K562 (cell line): Measurements from ENCODE around the gene SKIC8. TPM values are rescaled to one million over a fixed set of nuclear protein-coding genes. Genes with fewer than 3 reads are reported as not detected.

Source experiments
- ATAC-seq: fragments of 200-7000 bp; cut with Tn5 transposase; 3 replicates; pipeline ENCODE4 v1.9.1; 2020; ENCODE audit warnings: moderate library complexity
- Bru-seq: library from RNA; stranded (reverse); fragments of 400-500 nt; gene quantifications from one replicate; lab custom pipeline; 2021; lab: Mats Ljungman, UMichigan
- BruChase-seq, 2 experiments: library from RNA; stranded (reverse); fragments of 400-500 nt; gene quantifications; one replicate each; lab custom pipeline; 2021; lab: Mats Ljungman, UMichigan
- BruUV-seq: library from RNA; stranded (reverse); fragments of 400-500 nt; replicated peaks from 2 replicates; lab custom pipeline; 2021; lab: Mats Ljungman, UMichigan
- CTCF ChIA-PET: fragments of 300-600 bp; formaldehyde crosslinking; extraction: SDS; loops from one replicate; lab custom pipeline; 2021; ENCODE audit warnings: low intra/inter-chr PET ratio; lab: Yijun Ruan, JAX
- POLR2A ChIA-PET: fragments of 300-600, 350-650 bp; sonication (Branson Sonifier 250); formaldehyde crosslinking; extraction: SDS; loops from one replicate; lab custom pipeline; 2021; ENCODE audit warnings: antibody characterized with exemption, inconsistent platforms; lab: Yijun Ruan, JAX
- DNase-seq, 4 experiments: peaks; one replicate each; pipeline versions ENCODE4 v3.0.0 to v3.0.0-alpha.2; 2011 to 2018; ENCODE audit warnings: low spot score in 3 of 4, mixed read lengths in 3 of 4; ENCODE audit errors: extremely low read depth in 1 of 4
- FAIRE-seq: peaks from 2 replicates; lab custom pipeline; 2011; peaks lifted over from hg19 to GRCh38; lab: Jason Lieb, UNC
- H2AFZ ChIP-seq: 2 replicates; pipeline ENCODE4 v1.6.0; 2011; ENCODE audit warnings: low read depth, low read length, control low read depth, inconsistent platforms
- H3K27ac ChIP-seq: fragments of 200-600 bp; 3 replicates; pipeline ENCODE4 v1.8.0; 2011; ENCODE audit warnings: low read depth, mild to moderate bottlenecking, control low read depth, inconsistent platforms, low read length, moderate library complexity, mixed read lengths; ENCODE audit errors: extremely low read depth
- H3K27me3 ChIP-seq, 2 experiments: fragments of 300-600 bp in 1 of 2; 2 replicates in 1 of 2; 3 replicates in 1 of 2; pipeline versions ENCODE4 v1.6.0 to v1.8.0; 2011; ENCODE audit warnings: inconsistent platforms in 2 of 2, low read length in 2 of 2, mild to moderate bottlenecking in 1 of 2, mixed read lengths in 1 of 2, moderate library complexity in 1 of 2; ENCODE audit not compliant: control insufficient read depth in 2 of 2, insufficient read depth in 2 of 2
- H3K36me3 ChIP-seq: fragments of 300-600 bp; 3 replicates; pipeline ENCODE4 v1.8.0; 2011; ENCODE audit warnings: mild to moderate bottlenecking, low read length, inconsistent platforms; ENCODE audit not compliant: control insufficient read depth, insufficient read depth
- H3K4me1 ChIP-seq, 2 experiments: fragments of 200-600 bp in 1 of 2; replicated peaks in 1 of 2; 2 replicates in 1 of 2; 3 replicates in 1 of 2; pipeline versions ENCODE4 v1.5.1 to v1.8.0; 2011; ENCODE audit warnings: inconsistent platforms in 2 of 2, low read length in 2 of 2, mild to moderate bottlenecking in 1 of 2, mixed read lengths in 1 of 2, moderate library complexity in 1 of 2; ENCODE audit not compliant: control insufficient read depth in 2 of 2, insufficient read depth in 2 of 2
- H3K4me2 ChIP-seq: 2 replicates; pipeline ENCODE4 v1.6.1; 2011; ENCODE audit warnings: low read length, control low read depth, inconsistent platforms, mixed read lengths; ENCODE audit not compliant: insufficient read depth
- H3K4me3 ChIP-seq: fragments of 200-600 bp; sonication (generic), shearing (Covaris generic); 2 replicates; pipeline ENCODE4 v1.5.1; 2016; ENCODE audit warnings: control low read depth, inconsistent platforms
- H3K79me2 ChIP-seq: fragments of 200-600 bp; 3 replicates; pipeline ENCODE4 v1.8.0; 2011; ENCODE audit warnings: low read length, inconsistent platforms; ENCODE audit not compliant: control insufficient read depth, insufficient read depth
- H3K9ac ChIP-seq, 2 experiments: 2 replicates each; pipeline versions ENCODE4 v1.6.0 to v1.6.1; 2011; ENCODE audit warnings: low read depth in 2 of 2, low read length in 2 of 2, control low read depth in 1 of 2, inconsistent platforms in 1 of 2, mild to moderate bottlenecking in 1 of 2, mixed read lengths in 1 of 2; ENCODE audit not compliant: insufficient read depth in 1 of 2
- H3K9me1 ChIP-seq: one replicate; pipeline ENCODE4 v1.6.0; 2011; ENCODE audit warnings: inconsistent platforms, mild to moderate bottlenecking, low read length, moderate library complexity; ENCODE audit not compliant: control insufficient read depth, insufficient read depth
- H3K9me3 ChIP-seq: replicated peaks from 2 replicates; pipeline ENCODE4 v1.5.1; 2011; ENCODE audit warnings: low read depth, low read length, inconsistent platforms; ENCODE audit not compliant: control insufficient read depth, insufficient read depth
- H4K20me1 ChIP-seq: replicated peaks from 2 replicates; pipeline ENCODE4 v1.6.1; 2011; ENCODE audit warnings: low read length, inconsistent platforms, mixed read lengths; ENCODE audit not compliant: control insufficient read depth, insufficient read depth
- ADNP ChIP-seq: fragments of 200-800 bp; sonication (Bioruptor generic); IDR thresholded peaks from 2 replicates; pipeline ENCODE4 v1.6.1; 2016; ENCODE audit warnings: missing genetic modification characterization, missing compliant biosample characterization
- BACH1 ChIP-seq: fragments of 200-800 bp; sonication (Bioruptor generic); IDR thresholded peaks from 2 replicates; pipeline ENCODE4 v1.6.1; 2016; ENCODE audit warnings: missing genetic modification characterization, missing compliant biosample characterization
- CEBPG ChIP-seq, 3 experiments: fragments of 200-800 bp in 1 of 3; sonication (Bioruptor generic) in 1 of 3; sonication (generic) in 1 of 3; formaldehyde crosslinking in 1 of 3; IDR thresholded peaks in 2 of 3; conservative IDR thresholded peaks in 1 of 3; 2 replicates each; pipeline versions ENCODE4 v1.6.1 to v1.8.0; 2016 to 2022; ENCODE audit warnings: missing compliant biosample characterization in 2 of 3, missing genetic modification characterization in 2 of 3, mild to moderate bottlenecking in 1 of 3, missing genetic modification reagents in 1 of 3
- CREM ChIP-seq: IDR thresholded peaks from 2 replicates; pipeline ENCODE4 v1.6.1; 2014; ENCODE audit warnings: antibody characterized with exemption, low read depth
- CXXC5 ChIP-seq: fragments of 250-450 bp; sonication (Bioruptor Pico); IDR thresholded peaks from 2 replicates; pipeline ENCODE4 v1.8.0; 2022; ENCODE audit warnings: inconsistent platforms, mild to moderate bottlenecking, moderate library complexity
- ESRRA ChIP-seq: fragments of 450-650 bp; IDR thresholded peaks from 2 replicates; pipeline ENCODE4 v1.6.1; 2014; ENCODE audit warnings: low read depth, mild to moderate bottlenecking, moderate library complexity, borderline replicate concordance
- FOXP4 ChIP-seq: sonication (generic); formaldehyde crosslinking; IDR thresholded peaks from 2 replicates; pipeline ENCODE4 v1.8.0; 2022; ENCODE audit warnings: mild to moderate bottlenecking, missing genetic modification reagents, borderline replicate concordance
- KLF10 ChIP-seq: fragments of 250-450 bp; sonication (Bioruptor Pico); IDR thresholded peaks from 2 replicates; pipeline ENCODE4 v1.6.1; 2021; ENCODE audit warnings: matching md5 sums
- SIRT6 ChIP-seq: IDR thresholded peaks from one replicate; pipeline ENCODE4 v1.6.1; 2012; ENCODE audit warnings: low read depth, mild to moderate bottlenecking, control low read depth, inconsistent platforms, low read length, moderate library complexity
- SNRNP70 ChIP-seq: fragments of 200-400 bp; formaldehyde crosslinking; optimal IDR thresholded peaks from 2 replicates; pipeline ENCODE3; 2017; ENCODE audit warnings: low read depth, low read length
- ZNF12 ChIP-seq: sonication (generic); formaldehyde crosslinking; IDR thresholded peaks from 2 replicates; pipeline ENCODE4 v1.4.0; 2020; ENCODE audit warnings: mild to moderate bottlenecking, missing genetic modification reagents
- ZNF124 ChIP-seq: sonication (generic); formaldehyde crosslinking; IDR thresholded peaks from 2 replicates; pipeline ENCODE4 v1.8.1; 2022; ENCODE audit warnings: missing genetic modification reagents
- ZNF699 ChIP-seq: fragments of 250-450 bp; sonication (Bioruptor Pico); IDR thresholded peaks from 2 replicates; pipeline ENCODE4 v1.8.0; 2021; ENCODE audit warnings: mild to moderate bottlenecking, moderate library complexity; ENCODE audit not compliant: insufficient replicate concordance
- WGBS: fragments of 100-300 bp; shearing (Covaris generic); methylation state at CpG from one replicate; pipeline ENCODE4 v1.1.6; 2016; ENCODE audit warnings: low coverage, mixed read lengths; ENCODE audit not compliant: insufficient coverage; ENCODE audit errors: missing lambda C conversion rate; 5-methylcytosine and 5-hydroxymethylcytosine counted together
- in situ Hi-C: fragments of 300-500 bp; cut with MboI; formaldehyde crosslinking; loops from 4 replicates; pipeline ENCODE4 v1.15.0; 2018; ENCODE audit warnings: inconsistent platforms, mixed read lengths
- intact Hi-C: fragments of 100-400 bp; cut with micrococcal nuclease; formaldehyde crosslinking; loops from 2 replicates; pipeline ENCODE4 v1.14.2; 2022
- long read RNA-seq, 3 experiments: library from polyadenylated mRNA in 2 of 3; library from RNA in 1 of 3; unstranded in 2 of 3; stranded (forward) in 1 of 3; transcript quantifications; one replicate each; pipeline ENCODE4 v2.0.0, GENCODE V29; 2019 to 2022
- polyA minus RNA-seq, 3 experiments: library from RNA; depleted of rRNA, polyadenylated mRNA; stranded (reverse); fragments of >200 nt; gene quantifications; 2 replicates each; pipeline ENCODE4 v1.2.3, GENCODE V29; 2011
- polyA plus RNA-seq, 8 experiments: library from polyadenylated mRNA; depleted of rRNA in 4 of 8; stranded (reverse) in 5 of 8; unstranded in 3 of 8; fragments of >200 nt; fragmentation: Nextera tagmentation in 2 of 8; fragmentation: Illumina TruSeq in 1 of 8; extraction: Ambion mirVana in 2 of 8; extraction: Trizol in 1 of 8; gene quantifications; 2 replicates each; pipeline versions ENCODE4 v1.2.1 to v1.2.3, GENCODE V29; 2011 to 2014; ENCODE audit warnings: inconsistent platforms in 1 of 8, missing spikeins in 1 of 8
- total RNA-seq, 7 experiments: library from RNA; depleted of rRNA in 6 of 7; stranded (reverse); fragments of >200 nt in 6 of 7; fragmentation: Illumina TruSeq in 2 of 7; extraction: Trizol in 2 of 7; gene quantifications; 2 replicates each; pipeline versions ENCODE4 v1.2.1 to v1.2.3, GENCODE V29; 2011 to 2021; ENCODE audit warnings: low replicate concordance in 1 of 7

Gene SKIC8
- total RNA-seq (2011; cell fraction: chromatin; rRNA removed; ENCODE audit: low replicate concordance), result 61.2 and 107 TPM in 2 replicates
- 40.1 and 43.9 TPM in 2 replicates for total RNA-seq (2011; cell fraction: nucleolus; rRNA removed)
- 76.0 and 92.8 TPM in 2 replicates for total RNA-seq (2011; cell fraction: nucleoplasm; rRNA removed)
- total RNA-seq (2014; rRNA removed) (99.3 and 118 TPM in 2 replicates), total RNA-seq (2014; rRNA removed; fragmentation: Illumina TruSeq; extraction: Trizol) (139 and 146 TPM in 2 replicates), total RNA-seq (2015; rRNA removed; fragmentation: Illumina TruSeq; extraction: Trizol) (152 and 164 TPM in 2 replicates), total RNA-seq (2021) (79.5 and 87.3 TPM in 2 replicates), polyA plus RNA-seq (2011; rRNA removed) (158 and 224 TPM in 2 replicates), polyA plus RNA-seq (2014; fragmentation: Illumina TruSeq; extraction: Trizol) (124 and 127 TPM in 2 replicates), polyA plus RNA-seq (2014; fragmentation: Nextera tagmentation; extraction: Ambion mirVana) (100 to 1,000 TPM; 352 to 389 TPM), polyA plus RNA-seq (2014; rRNA removed) (140 and 168 TPM in 2 replicates), polyA minus RNA-seq (2011; rRNA and poly(A)+ RNA removed) (124 and 180 TPM in 2 replicates), Bru-seq, nascent RNA (percentile 91 among the genes with signal in this experiment), BruChase-seq, experiment 1, labeled RNA remaining after a 2-hour chase (percentile 86 among the genes with signal in this experiment), BruChase-seq, experiment 2, labeled RNA remaining after a 6-hour chase (percentile 86 among the genes with signal in this experiment)
- 108 and 162 TPM in 2 replicates for polyA plus RNA-seq (2011; cell fraction: cytosol; rRNA removed)
- polyA plus RNA-seq (2011; cell fraction: nucleus; rRNA removed), result 96.8 and 114 TPM in 2 replicates
- polyA plus RNA-seq (2012), result 60.8 and 135 TPM in 2 replicates
- 51.6 and 80.3 TPM in 2 replicates for polyA minus RNA-seq (2011; cell fraction: cytosol; rRNA and poly(A)+ RNA removed)
- 30.0 and 50.1 TPM in 2 replicates for polyA minus RNA-seq (2011; cell fraction: nucleus; rRNA and poly(A)+ RNA removed)
- long read RNA-seq, experiment 1, transcript WDR61-210 (1 exons, 3,629 nt), result minor isoform, 9 of 246 reads
- long read RNA-seq, experiment 1, transcript WDR61-202 (11 exons, 1,266 nt), result minor isoform, 17 of 246 reads
- long read RNA-seq, experiment 1, transcript WDR61-201 (11 exons, 1,387 nt), result major isoform, 177 of 246 reads
- long read RNA-seq, experiment 1, partial matches to known transcripts, result 13 of 246 reads
- long read RNA-seq, experiment 1, other reads (novel, unspliced or antisense), result 27 of 246 reads
- long read RNA-seq, experiment 2, transcript WDR61-201 (11 exons, 1,387 nt), result major isoform, 51 of 107 reads
- long read RNA-seq, experiment 2, partial matches to known transcripts, result 28 of 107 reads
- long read RNA-seq, experiment 2, other reads (novel, unspliced or antisense), result 20 of 107 reads
- long read RNA-seq, experiment 3, transcript WDR61-202 (11 exons, 1,266 nt), result minor isoform, 7 of 178 reads
- long read RNA-seq, experiment 3, transcript WDR61-201 (11 exons, 1,387 nt), result major isoform, 141 of 178 reads
- long read RNA-seq, experiment 3, partial matches to known transcripts, result 9 of 178 reads
- long read RNA-seq, experiment 3, other reads (novel, unspliced or antisense), result 19 of 178 reads

- peak within 1 kb of the TSS; percentile 89 for H3K4me2 ChIP-seq
- no peaks in the 10 kb centered on the region for H4K20me1 ChIP-seq
- H3K9me3 ChIP-seq, result no peaks in the 10 kb centered on the region
- peak within 1 kb of the TSS; percentile 82 for H3K4me3 ChIP-seq
- H2AFZ ChIP-seq, result peak within 1 kb of the TSS; percentile 79
- peaks cover 40% of the 10 kb centered on the region for H3K79me2 ChIP-seq
- H3K9me1 ChIP-seq, result no peaks in the 10 kb centered on the region
- ATAC-seq (peak; percentile 91), DNase-seq (peak; percentile 92 to 97 (median 94)), FAIRE-seq (peak; percentile 98)
- peak within 1 kb of the TSS; percentile 85 to 100 for H3K9ac ChIP-seq
- in situ Hi-C loops (no loop called here), intact Hi-C loops (no loop called here)
- POLR2A ChIA-PET, result interaction anchor here (0.7 to 2.4 kb wide), 20 partner anchors 8 to 241 kb away, joined by 3 to 12 read pairs (median 4); partner anchors contain the start of genes IREB2 and PSMA4
- under 1% methylated on average over 51 of the region's 55 CpGs for WGBS
- BruUV-seq, result TSS peak; percentile 75
- CTCF ChIA-PET, result no interaction called here
- H3K36me3 ChIP-seq, result peaks cover 24% of the 10 kb centered on the region
- peak within 1 kb of the TSS; percentile 92 for H3K27ac ChIP-seq
- H3K27me3 ChIP-seq, result no peaks in the 10 kb centered on the region
- H3K4me1 ChIP-seq, result peaks cover 23 to 28% of the 10 kb centered on the region in 2 experiments
- TF ChIP-seq ZNF699 (no peak), SNRNP70 (no peak), CREM (peak; percentile 99), KLF10 (CRISPR knock-in tag) (no peak), SIRT6 (no peak), ZNF12 (CRISPR knock-in tag) (no peak), CXXC5 (CRISPR knock-in tag) (peak; percentile 95), ESRRA (peak; percentile 61), FOXP4 (no peak), BACH1 (no peak), ZNF124 (no peak), CEBPG (CRISPR knock-in tag; IDR thresholded peaks at IDR 0.05) (peak; percentile 54; the same call in 1 of the 2 replicates), CEBPG (tag; conservative IDR thresholded peaks at IDR 0.05 in 1 of 2, IDR thresholded peaks at IDR 0.05 in 1 of 2) (peak; percentile 77 to 81), ADNP (tag) (no peak)
These were observed at the start of gene SKIC8 for GRCh38 chr15:78299101-78299930. TSS of gene SKIC8 (minus strand) at chr15:78299609. CDS start at chr15:78295686, 3,923 bp downstream.
